Right lobe of liver (tissue), 4 donors: ENCODE results near the gene GRM5.
"Not testable (repeated sequence)": the region's sequence is repeated elsewhere in the genome, so short reads cannot be mapped to it uniquely, and the experiment has no call there.

Experiments
- CTCF ChIP-seq, 4 donors: fragments of 200-600 bp in 3 of 4; fragments of 450-650 bp in 1 of 4; IDR thresholded peaks; one replicate each; pipeline versions ENCODE4 v1.5.1 to v1.8.0; 2016 to 2022; ENCODE audit warnings: antibody characterized with exemption in 4 of 4, mild to moderate bottlenecking in 2 of 4
- POLR2A ChIP-seq: fragments of 450-650 bp; IDR thresholded peaks from one replicate; pipeline ENCODE4 v1.6.1; 2017; ENCODE audit warnings: antibody characterized with exemption, mild to moderate bottlenecking
- donor health status: DM: no; HTN: no; CAD: no.
- donor health status: DM: no; HTN: no; CAD: no.
- donor health status: DM: no; HTN: yes; CAD: no.

GRCh38 chr11:88882800-88883199 lies 183.0 kb downstream of the GRM5 start:
- not testable (repeated sequence) for TF ChIP-seq POLR2A; CTCF (IDR thresholded peaks at IDR 0.05)
